ENCODE results near the gene ANO1. TPM values are rescaled to one million over a fixed set of nuclear protein-coding genes. Genes with fewer than 3 reads are reported as not detected.
"Not testable (repeated sequence)": the region's sequence is repeated elsewhere in the genome, so short reads cannot be mapped to it uniquely, and the experiment has no call there.

Gene ANO1
- not detected in 2 replicates for total RNA-seq (2014; rRNA removed; shearing (Covaris generic))

GRCh38 chr11:70078095-70078780 lies at the start of gene ANO1:
Gene ANO1 (plus strand): TSS chr11:70078317. CDS start chr11:70078607, 290 bp downstream.
- in situ Hi-C loops (cut with HindIII; ENCODE audit: low sequenced_read_pairs): no loop called here
- no peak for DNase-seq (ENCODE audit: low spot score)

GRCh38 chr11:70029115-70029860 lies 48.8 kb upstream of the ANO1 start:
- in situ Hi-C loops (cut with HindIII; ENCODE audit: low sequenced_read_pairs): no loop called here
- no peak for DNase-seq (ENCODE audit: low spot score)

- no peak for DNase-seq (ENCODE audit: low spot score)
- in situ Hi-C loops (cut with HindIII; ENCODE audit: low sequenced_read_pairs): no loop called here
Observed at GRCh38 chr11:70029861-70030380, 48.2 kb upstream of the ANO1 start.

- no peak for DNase-seq (ENCODE audit: low spot score)
- in situ Hi-C loops (cut with HindIII; ENCODE audit: low sequenced_read_pairs): no loop called here
Observed at GRCh38 chr11:70030412-70030811, 47.7 kb upstream of the ANO1 start.

- DNase-seq (ENCODE audit: low spot score): no peak
- in situ Hi-C loops (cut with HindIII; ENCODE audit: low sequenced_read_pairs): no loop called here
Observed at GRCh38 chr11:70031631-70032469, 46.3 kb upstream of the ANO1 start.

- in situ Hi-C loops (cut with HindIII; ENCODE audit: low sequenced_read_pairs): no loop called here
- no peak for DNase-seq (ENCODE audit: low spot score)
Observed at GRCh38 chr11:70032470-70032795, 45.7 kb upstream of the ANO1 start.

GRCh38 chr11:70032943-70033710 lies 45.0 kb upstream of the ANO1 start:
- in situ Hi-C loops (cut with HindIII; ENCODE audit: low sequenced_read_pairs): no loop called here
- no peak for DNase-seq (ENCODE audit: low spot score)

GRCh38 chr11:70033711-70034070 lies 44.4 kb upstream of the ANO1 start:
- no peak for DNase-seq (ENCODE audit: low spot score)
- in situ Hi-C loops (cut with HindIII; ENCODE audit: low sequenced_read_pairs): no loop called here

GRCh38 chr11:70034740-70035365 lies 43.3 kb upstream of the ANO1 start:
- in situ Hi-C loops (cut with HindIII; ENCODE audit: low sequenced_read_pairs): no loop called here
- DNase-seq (ENCODE audit: low spot score): no peak

- DNase-seq (ENCODE audit: low spot score); in situ Hi-C loops (cut with HindIII; ENCODE audit: low sequenced_read_pairs): not testable (repeated sequence)
Observed at GRCh38 chr11:70035665-70036064, 42.5 kb upstream of the ANO1 start.

- in situ Hi-C loops (cut with HindIII; ENCODE audit: low sequenced_read_pairs): no loop called here
- no peak for DNase-seq (ENCODE audit: low spot score)
Observed at GRCh38 chr11:70036971-70037882, 40.9 kb upstream of the ANO1 start.

GRCh38 chr11:70038034-70038834 lies 39.9 kb upstream of the ANO1 start:
- in situ Hi-C loops (cut with HindIII; ENCODE audit: low sequenced_read_pairs): no loop called here
- DNase-seq (ENCODE audit: low spot score): no peak

- no peak for DNase-seq (ENCODE audit: low spot score)
Observed at GRCh38 chr11:70040452-70040851, 37.7 kb upstream of the ANO1 start.

GRCh38 chr11:70040869-70041501 lies 37.1 kb upstream of the ANO1 start:
- no peak for DNase-seq (ENCODE audit: low spot score)

More at GRCh38 chr11:70040452-70040851, 37.7 kb upstream of the ANO1 start:
- in situ Hi-C loops (cut with HindIII; ENCODE audit: low sequenced_read_pairs): no loop called here

GRCh38 chr11:70043482-70043881 lies 34.6 kb upstream of the ANO1 start:
- no peak for DNase-seq (ENCODE audit: low spot score)
- in situ Hi-C loops (cut with HindIII; ENCODE audit: low sequenced_read_pairs): no loop called here

More at GRCh38 chr11:70040869-70041501, 37.1 kb upstream of the ANO1 start:
- in situ Hi-C loops (cut with HindIII; ENCODE audit: low sequenced_read_pairs): no loop called here

- DNase-seq (ENCODE audit: low spot score): no peak
- in situ Hi-C loops (cut with HindIII; ENCODE audit: low sequenced_read_pairs): no loop called here
Observed at GRCh38 chr11:70046089-70046488, 32.0 kb upstream of the ANO1 start.

Data from G401 (cell line).